Sigmoid colon (tissue), 7 donors: Measurements from ENCODE around the gene TNF. TPM values are rescaled to one million over a fixed set of nuclear protein-coding genes. Genes with fewer than 3 reads are reported as not detected.

Experiments used
- DNase-seq: peaks from one replicate; pipeline ENCODE4 v3.0.0-alpha.2; 2019
- H3K27ac ChIP-seq, 4 donors: fragments of 200-600 bp; sonication (generic); one replicate each; pipeline ENCODE4 v1.5.1; 2016 to 2019; ENCODE audit warnings: mild to moderate bottlenecking in 1 of 4
- H3K27me3 ChIP-seq, 3 donors: fragments of 200-600 bp; sonication (generic); one replicate each; pipeline ENCODE4 v1.5.1; 2019; ENCODE audit warnings: mild to moderate bottlenecking in 1 of 3
- H3K36me3 ChIP-seq, 4 donors: fragments of 200-600 bp; sonication (generic); one replicate each; pipeline ENCODE4 v1.5.1; 2016 to 2019
- H3K4me1 ChIP-seq, 4 donors: fragments of 200-600 bp; sonication (generic); one replicate each; pipeline ENCODE4 v1.5.1; 2017 to 2019
- H3K4me3 ChIP-seq, 4 donors: fragments of 200-600 bp; sonication (generic); one replicate each; pipeline ENCODE4 v1.5.1; 2017 to 2019; ENCODE audit warnings: mild to moderate bottlenecking in 2 of 4, moderate library complexity in 1 of 4
- H3K9me3 ChIP-seq, 4 donors: fragments of 200-600 bp in 3 of 4; sonication (generic) in 3 of 4; one replicate each; pipeline versions ENCODE4 v1.5.1 to v1.6.1; 2013 to 2019
- EP300 ChIP-seq, 4 donors: sonication (generic); formaldehyde crosslinking; IDR thresholded peaks; one replicate each; pipeline ENCODE4 v1.6.1; 2017; ENCODE audit warnings: antibody characterized with exemption in 4 of 4
- POLR2A ChIP-seq, 2 donors: fragments of 450-650 bp; IDR thresholded peaks; one replicate each; pipeline ENCODE4 v1.6.1; 2016; ENCODE audit warnings: antibody characterized with exemption in 2 of 2, mild to moderate bottlenecking in 2 of 2, moderate library complexity in 2 of 2
- POLR2AphosphoS5 ChIP-seq, 4 donors: sonication (generic); formaldehyde crosslinking; IDR thresholded peaks; one replicate each; pipeline ENCODE4 v1.6.1; 2017; ENCODE audit warnings: antibody characterized with exemption in 4 of 4
- WGBS, 2 donors: extraction: QIAGEN DNeasy Blood & Tissue Kit; methylation state at CpG; one replicate each; pipeline ENCODE4 v1.1.7; 2013; 5-methylcytosine and 5-hydroxymethylcytosine counted together
- intact Hi-C: fragments of 100-400 bp; cut with DNase I; formaldehyde crosslinking; loops from one replicate; pipeline ENCODE4 v1.15.1; 2023
- polyA plus RNA-seq, 3 donors: library from polyadenylated mRNA; stranded (reverse); fragments of 200-250 nt; gene quantifications; one replicate each; pipeline ENCODE4 v1.2.3, GENCODE V29; 2013
- total RNA-seq, 4 donors: library from RNA; depleted of rRNA; stranded (reverse); fragments of >200 nt; gene quantifications; one replicate each; pipeline ENCODE4 v1.1.0, GENCODE V29; 2016
- TF ChIP-seq, protein P1 (sequence below), 4 experiments: fragments of 450-650 bp in 3 of 4; fragments of 200-600 bp in 1 of 4; IDR thresholded peaks; one replicate each; pipeline ENCODE4 v1.5.1; 2016 to 2019; ENCODE audit warnings: antibody characterized with exemption in 4 of 4, mild to moderate bottlenecking in 3 of 4, moderate library complexity in 2 of 4
- donor health status: healthy with polysubstance abuse.
- donor health status: Bipolar disorder and iron deficiency.
- donor health status: healthy.

TNF gene
- total and polyA plus RNA-seq, 7 donors = 0.33 to 2.6 (median 0.76) TPM; not detected in 3

DNA sequence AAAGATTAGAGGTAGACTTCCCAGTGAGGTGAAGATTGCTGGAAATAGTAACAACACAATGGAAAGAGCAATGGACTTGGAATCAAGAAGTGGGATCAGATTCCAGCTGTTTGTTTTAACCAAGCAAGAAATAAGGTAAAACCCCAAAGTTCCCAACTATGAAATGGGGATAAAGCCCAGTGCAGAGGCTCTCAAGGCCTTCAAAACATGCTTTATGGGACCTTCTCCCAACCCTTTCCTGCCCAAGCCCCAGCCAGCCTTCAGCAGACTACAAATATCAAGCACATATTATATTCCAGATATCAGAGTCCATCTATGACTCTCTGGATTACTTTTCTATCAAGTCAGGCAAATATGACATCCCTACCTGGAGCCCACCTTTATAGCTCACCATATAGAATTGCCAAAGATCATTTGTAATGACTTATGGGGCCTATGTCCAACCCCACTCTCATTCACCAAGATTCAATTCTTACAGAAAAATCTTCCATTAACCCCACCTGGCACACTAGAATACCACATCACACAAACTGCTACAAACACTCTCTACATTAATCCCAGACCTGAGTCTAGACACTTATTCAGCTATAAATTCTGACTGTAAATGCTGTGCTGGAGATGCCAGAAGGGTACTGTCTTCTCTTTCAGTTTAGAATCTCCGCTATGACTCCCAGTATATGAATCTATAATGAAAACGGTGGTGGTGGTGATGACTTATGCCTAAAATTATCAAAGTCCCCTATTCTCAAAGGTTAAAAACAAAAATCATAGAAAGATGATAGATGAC is 39.6 kb upstream of the TNF start:
- H3K27me3 ChIP-seq = no peaks in the 10 kb centered on the region
- no peak overlapping the region for H3K27ac ChIP-seq
- peaks cover 0 to 27% (median 25%) of the 10 kb centered on the region in 4 donors for H3K4me1 ChIP-seq
- H3K9me3 ChIP-seq = no peaks in the 10 kb centered on the region
- no peak for DNase-seq
- TF ChIP-seq, protein P1, sequence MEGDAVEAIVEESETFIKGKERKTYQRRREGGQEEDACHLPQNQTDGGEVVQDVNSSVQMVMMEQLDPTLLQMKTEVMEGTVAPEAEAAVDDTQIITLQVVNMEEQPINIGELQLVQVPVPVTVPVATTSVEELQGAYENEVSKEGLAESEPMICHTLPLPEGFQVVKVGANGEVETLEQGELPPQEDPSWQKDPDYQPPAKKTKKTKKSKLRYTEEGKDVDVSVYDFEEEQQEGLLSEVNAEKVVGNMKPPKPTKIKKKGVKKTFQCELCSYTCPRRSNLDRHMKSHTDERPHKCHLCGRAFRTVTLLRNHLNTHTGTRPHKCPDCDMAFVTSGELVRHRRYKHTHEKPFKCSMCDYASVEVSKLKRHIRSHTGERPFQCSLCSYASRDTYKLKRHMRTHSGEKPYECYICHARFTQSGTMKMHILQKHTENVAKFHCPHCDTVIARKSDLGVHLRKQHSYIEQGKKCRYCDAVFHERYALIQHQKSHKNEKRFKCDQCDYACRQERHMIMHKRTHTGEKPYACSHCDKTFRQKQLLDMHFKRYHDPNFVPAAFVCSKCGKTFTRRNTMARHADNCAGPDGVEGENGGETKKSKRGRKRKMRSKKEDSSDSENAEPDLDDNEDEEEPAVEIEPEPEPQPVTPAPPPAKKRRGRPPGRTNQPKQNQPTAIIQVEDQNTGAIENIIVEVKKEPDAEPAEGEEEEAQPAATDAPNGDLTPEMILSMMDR (IDR thresholded peaks at IDR 0.05) = no peak
- no peak for TF ChIP-seq POLR2AphosphoS5 (IDR thresholded peaks at IDR 0.05)
- no peak for TF ChIP-seq EP300 (IDR thresholded peaks at IDR 0.05)
- TF ChIP-seq POLR2A (IDR thresholded peaks at IDR 0.05) = no peak
- intact Hi-C loops = no loop called here
- WGBS, 2 donors = 30 to 41% methylated on average over 2 of the region's 2 CpGs
- H3K4me3 ChIP-seq = no peak overlapping the region
- H3K36me3 ChIP-seq = peaks cover 49 to 97% (median 86%) of the 10 kb centered on the region in 4 donors

DNA sequence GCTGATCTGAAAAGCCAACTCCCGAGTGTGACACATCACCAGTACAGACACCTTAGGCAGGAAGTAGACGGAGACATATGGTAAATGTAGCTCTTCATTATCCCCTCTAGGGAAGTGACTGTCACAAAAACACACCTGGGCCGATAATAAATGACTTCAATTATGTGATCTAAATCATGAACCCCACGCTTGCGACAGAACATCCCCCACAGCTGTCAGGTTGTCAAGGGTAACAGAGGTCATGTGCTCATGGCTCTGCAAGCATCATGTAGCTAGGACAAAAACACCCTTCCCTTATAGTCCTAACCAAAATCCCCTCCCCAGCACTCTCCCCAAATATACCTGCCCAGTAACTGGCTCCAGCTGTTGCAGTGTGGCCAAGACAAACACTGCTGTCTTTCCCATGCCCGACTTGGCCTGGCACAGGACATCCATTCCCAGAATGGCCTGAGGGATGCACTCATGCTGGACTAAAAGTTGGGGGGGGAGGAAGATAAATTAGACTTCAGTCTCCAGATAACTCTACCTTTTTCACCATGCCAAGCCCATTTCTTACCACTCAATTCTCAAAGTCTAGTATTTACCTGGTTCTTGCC is 36.5 kb upstream of the TNF start:
- TF ChIP-seq POLR2AphosphoS5 (IDR thresholded peaks at IDR 0.05) = no peak
- TF ChIP-seq POLR2A (IDR thresholded peaks at IDR 0.05) = no peak
- no peaks in the 10 kb centered on the region for H3K9me3 ChIP-seq
- peak overlapping the region in 3 of 4 donors; percentile 95 to 97 (median 96) for H3K27ac ChIP-seq
- no peak for DNase-seq
- intact Hi-C loops = no loop called here
- H3K36me3 ChIP-seq = peaks cover 43 to 65% (median 59%) of the 10 kb centered on the region in 4 donors
- no peaks in the 10 kb centered on the region for H3K27me3 ChIP-seq
- H3K4me1 ChIP-seq = peaks cover 0 to 38% (median 35%) of the 10 kb centered on the region in 4 donors
- peak overlapping the region in 1 of 4 donors; percentile 68 for H3K4me3 ChIP-seq
- WGBS, 2 donors = 55 to 65% methylated on average over 6 of the region's 6 CpGs

DNA sequence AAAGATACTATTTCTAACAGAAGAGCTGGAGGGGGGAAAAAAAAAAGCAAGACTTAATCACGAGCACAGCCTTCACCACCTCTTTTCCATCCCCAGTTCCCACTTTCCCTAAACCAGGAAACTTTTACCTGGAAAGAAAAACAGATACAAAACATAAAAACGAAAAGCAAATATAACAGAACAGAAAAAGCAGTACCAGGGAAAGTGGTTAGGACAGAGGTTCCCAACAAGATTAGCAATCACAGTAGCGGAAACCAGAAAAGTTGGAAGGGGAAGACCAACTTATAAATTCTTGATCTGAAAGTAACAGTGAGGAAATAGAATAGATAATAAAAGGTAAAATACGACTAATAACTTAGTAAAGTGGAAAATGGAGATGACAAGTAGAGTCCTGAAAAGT is 34.7 kb upstream of the TNF start:
- no peaks in the 10 kb centered on the region for H3K27me3 ChIP-seq
- H3K27ac ChIP-seq = peak overlapping the region; percentile 92 to 97 (median 96)
- no peak for DNase-seq
- H3K36me3 ChIP-seq = peaks cover 26 to 48% (median 42%) of the 10 kb centered on the region in 4 donors
- intact Hi-C loops = loop anchor here (2.0 to 10.0 kb wide), 5 partner anchors 46 to 647 kb away; partner anchors contain the start of genes ABHD16A, LY6G6F, NELFE and SKIC2
- WGBS, 2 donors = 13 to 16% methylated on average over 4 of the region's 4 CpGs
- H3K4me3 ChIP-seq = peak overlapping the region; percentile 65 to 78 (median 70)
- peaks cover 0 to 38% (median 35%) of the 10 kb centered on the region in 4 donors for H3K4me1 ChIP-seq
- no peaks in the 10 kb centered on the region for H3K9me3 ChIP-seq
- TF ChIP-seq EP300 (IDR thresholded peaks at IDR 0.05) (no peak), POLR2AphosphoS5 (IDR thresholded peaks at IDR 0.05) (no peak), POLR2A (IDR thresholded peaks at IDR 0.05) (no peak)
- TF ChIP-seq, protein P1 (IDR thresholded peaks at IDR 0.05) = no peak

DNA sequence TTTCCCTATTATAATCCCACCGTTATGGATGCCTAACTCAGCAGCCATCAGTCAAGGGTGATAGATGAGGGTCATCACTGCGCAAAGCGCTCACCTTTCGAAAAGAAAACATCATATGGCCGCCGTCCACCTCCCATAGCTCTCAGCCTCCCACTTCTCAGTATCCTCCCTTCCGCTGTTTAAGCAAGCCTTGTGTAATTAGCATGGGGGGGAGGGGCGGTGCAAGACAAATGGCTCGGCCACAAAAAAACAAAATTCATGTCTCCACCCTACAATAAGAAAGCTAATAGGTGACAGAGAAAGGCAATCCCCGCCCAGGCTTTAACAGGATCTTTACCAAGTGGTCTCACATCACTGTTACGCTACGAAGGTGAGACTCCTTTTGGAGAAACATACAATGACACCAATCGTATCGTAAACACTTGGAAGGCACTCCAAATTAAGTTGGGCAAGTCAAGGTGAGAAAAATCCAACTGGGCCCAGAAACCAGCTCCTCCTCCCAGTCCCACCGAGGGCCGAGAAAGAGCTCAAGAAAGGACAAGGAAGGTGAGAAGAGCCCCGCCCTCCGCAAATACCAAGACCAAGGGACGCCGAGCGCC is 34.2 kb upstream of the TNF start:
- TF ChIP-seq POLR2A (IDR thresholded peaks at IDR 0.05) (no peak), POLR2AphosphoS5 (IDR thresholded peaks at IDR 0.05) (no peak), EP300 (IDR thresholded peaks at IDR 0.05) (no peak)
- TF ChIP-seq, protein P1 (IDR thresholded peaks at IDR 0.05) = no peak
- DNase-seq = no peak
- Histone ChIP-seq H3K4me3 (peak overlapping the region; percentile 65 to 78 (median 70)), H3K27ac (peak overlapping the region; percentile 92 to 97 (median 96)), H3K9me3 (no peaks in the 10 kb centered on the region), H3K4me1 (peaks cover 0 to 38% (median 37%) of the 10 kb centered on the region in 4 donors), H3K36me3 (peaks cover 22 to 42% (median 36%) of the 10 kb centered on the region in 4 donors), H3K27me3 (no peaks in the 10 kb centered on the region)
- 1% methylated on average over 21 of the region's 21 CpGs for WGBS, 2 donors
- intact Hi-C loops = loop anchor here (2.0 to 10.0 kb wide), 5 partner anchors 46 to 646 kb away; partner anchors contain the start of genes ABHD16A, LY6G6F, NELFE and SKIC2
